OCI-M2 (cell line): ENCODE measurements around the gene PI4KB.

Source experiments
- DNase-seq: peaks from one replicate; lab custom pipeline; 2025; ENCODE audit not compliant: unreplicated experiment; lab: John Stamatoyannopoulos, UW

The PI4KB gene

GRCh38 chr1:151312826-151313225 lies 14.4 kb downstream of the PI4KB start:
- DNase-seq: no peak

GRCh38 chr1:151312411-151312810 lies 14.8 kb downstream of the PI4KB start:
- no peak for DNase-seq

- DNase-seq: no peak
These were observed 15.5 kb downstream of the PI4KB start for GRCh38 chr1:151311589-151312331.

- no peak for DNase-seq
These were observed 16.2 kb downstream of the PI4KB start for GRCh38 chr1:151311011-151311410.

- DNase-seq: no peak
These were observed 17.3 kb downstream of the PI4KB start for GRCh38 chr1:151309811-151310323.

- DNase-seq: no peak
These were observed 32.3 kb downstream of the PI4KB start for GRCh38 chr1:151294742-151295462.

- no peak for DNase-seq
These were observed 34.1 kb downstream of the PI4KB start for GRCh38 chr1:151293093-151293492.

- DNase-seq: no peak
These were observed 34.8 kb downstream of the PI4KB start for GRCh38 chr1:151292207-151293030.

GRCh38 chr1:151290709-151291303 lies 36.4 kb downstream of the PI4KB start:
- DNase-seq: no peak

- DNase-seq: no peak
These were observed 37.1 kb downstream of the PI4KB start for GRCh38 chr1:151289991-151290708.

GRCh38 chr1:151289080-151289935 lies 37.9 kb downstream of the PI4KB start:
- no peak for DNase-seq

GRCh38 chr1:151288502-151288901 lies 38.7 kb downstream of the PI4KB start:
- no peak for DNase-seq

GRCh38 chr1:151287767-151288500 lies 39.3 kb downstream of the PI4KB start:
- DNase-seq: no peak

GRCh38 chr1:151287341-151287699 lies 39.9 kb downstream of the PI4KB start:
- no peak for DNase-seq

- no peak for DNase-seq
These were observed 40.4 kb downstream of the PI4KB start for GRCh38 chr1:151286619-151287340.

GRCh38 chr1:151284013-151284577 lies 43.1 kb downstream of the PI4KB start:
- DNase-seq: no peak

GRCh38 chr1:151282883-151283725 lies 44.1 kb downstream of the PI4KB start:
- DNase-seq: no peak
